Measurements from ENCODE around the gene SIRPD.

Gene SIRPD

GRCh38 chr20:1491860-1492642, 65.5 kb downstream of the SIRPD start:
- DNase-seq, result no peak

GRCh38 chr20:1491281-1491840, 66.1 kb downstream of the SIRPD start, which contains the start of gene SIRPB2:
TSS of gene SIRPB2 (minus strand) at chr20:1491420. CDS start at chr20:1491359, 61 bp downstream.
- DNase-seq, result no peak

GRCh38 chr20:1490643-1491195, 66.8 kb downstream of the SIRPD start:
- DNase-seq, result no peak

- no peak for DNase-seq
Measured at GRCh38 chr20:1489764-1490436, 67.6 kb downstream of the SIRPD start.

- DNase-seq, result no peak
Measured at GRCh38 chr20:1489325-1489724, 68.2 kb downstream of the SIRPD start.

GRCh38 chr20:1486566-1486965, 70.9 kb downstream of the SIRPD start:
- no peak for DNase-seq

- no peak for DNase-seq
Measured at GRCh38 chr20:1484438-1485116, 72.9 kb downstream of the SIRPD start.

All from DMS 273 treated with DMSO at 0.1 percent for 48 hours (cell line).